ENCODE results near the gene AHCYL1. TPM values are rescaled to one million over a fixed set of nuclear protein-coding genes. Genes with fewer than 3 reads are reported as not detected.

AHCYL1 gene
- total RNA-seq, 4 donors from 2014 or later: 51.2 to 96.4 (median 80.9) TPM

Other genes starting within 250 kb of the AHCYL1 start
- gene GSTM3, start 243.7 kb upstream of the AHCYL1 start, total RNA-seq: 10 to 100 TPM; 16.3 to 72.6 (median 32.4) TPM
- 100 to 1,000 TPM; 263 to 745 (median 649) TPM for gene EPS8L3, start 220.8 kb upstream of the AHCYL1 start, total RNA-seq
- gene CSF1, start 73.9 kb upstream of the AHCYL1 start, total RNA-seq: 10 to 100 TPM in 3 of 4 donors, 1 to 10 TPM in 1; 8.9 to 49.5 (median 26.6) TPM
- 100 to 1,000 TPM in 2 of 4 donors, 10 to 100 TPM in 2; 25.6 to 117 (median 95.1) TPM for gene STRIP1, start 49.9 kb downstream of the AHCYL1 start, total RNA-seq
- gene ALX3, start 85.9 kb downstream of the AHCYL1 start, total RNA-seq: not detected
- not detected for gene UBL4B, start 127.7 kb downstream of the AHCYL1 start, total RNA-seq
- gene SLC6A17, start 165.7 kb downstream of the AHCYL1 start, total RNA-seq: under 1 TPM in 2 of 4 donors, not detected in 2; 0.13 to 0.28 TPM
- 10 to 100 TPM in 2 of 4 donors, 1 to 10 TPM in 2; 6.1 to 18.0 (median 10.4) TPM for gene KCNC4, start 225.5 kb downstream of the AHCYL1 start, total RNA-seq